Central memory CD4-positive, alpha-beta T cell (primary cell): Measurements from ENCODE around the gene ROBO2.

Experiments
- DNase-seq: peaks from one replicate; pipeline ENCODE4 v3.0.0; 2022

ROBO2 gene

DNA sequence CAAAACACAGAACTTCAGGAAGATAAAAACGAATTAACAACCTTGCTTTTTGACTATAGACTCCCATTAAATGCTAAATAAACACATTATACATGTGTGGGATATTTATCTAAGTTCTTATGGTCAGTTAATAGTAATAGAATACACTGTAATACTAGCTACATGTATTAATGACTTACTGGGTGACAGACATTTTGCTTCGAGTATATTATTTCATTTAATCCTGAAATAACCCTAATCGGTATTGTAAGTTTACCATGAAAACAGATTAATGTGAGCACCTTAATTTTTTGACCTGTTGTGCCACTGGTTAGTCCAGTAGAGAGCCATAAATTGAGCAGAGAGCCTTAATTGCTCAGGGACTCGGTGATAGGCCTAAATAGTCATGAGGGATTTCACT is 151.1 kb downstream of the ROBO2 start:
- no peak for DNase-seq

GRCh38 chr3:77191640-77192039 is 151.7 kb downstream of the ROBO2 start:
- no peak for DNase-seq

DNA sequence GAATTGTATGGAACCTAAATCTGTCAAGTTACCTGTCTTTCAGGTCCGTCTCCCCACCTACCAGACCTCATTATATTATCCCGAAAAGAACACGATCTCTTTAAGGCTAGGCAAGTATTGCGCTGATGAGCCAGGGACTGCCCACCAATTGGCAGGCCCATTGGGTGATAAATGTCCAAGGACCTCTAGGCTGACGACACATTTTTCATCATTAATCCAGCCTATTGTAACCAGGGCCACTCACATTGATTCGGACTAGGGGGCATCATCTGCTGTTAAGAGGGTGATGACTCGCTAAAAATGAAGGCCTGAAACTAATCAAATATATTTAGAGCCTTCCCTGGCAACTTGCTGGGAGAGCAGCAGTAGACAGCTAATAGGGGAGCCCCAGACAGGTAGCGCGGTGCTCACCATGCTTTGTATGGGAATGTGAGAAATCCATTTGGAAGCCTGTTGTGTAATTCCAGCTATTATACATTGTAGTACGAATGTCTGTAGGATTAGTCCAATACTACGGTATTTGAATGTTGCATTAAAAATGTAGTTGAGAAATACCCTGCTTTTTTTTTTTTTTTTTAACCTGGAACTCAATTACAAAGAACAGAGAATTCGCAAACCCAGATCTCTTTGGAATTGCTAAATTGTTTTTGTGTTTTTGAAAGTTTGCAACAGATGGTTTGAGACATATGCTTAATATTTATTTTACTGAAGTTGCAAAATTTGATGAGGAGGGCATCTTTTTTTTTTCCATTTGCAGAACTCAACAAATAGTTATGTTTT is 156.1 kb downstream of the ROBO2 start:
- no peak for DNase-seq

GRCh38 chr3:77197408-77197807 is 157.5 kb downstream of the ROBO2 start:
- no peak for DNase-seq

DNA sequence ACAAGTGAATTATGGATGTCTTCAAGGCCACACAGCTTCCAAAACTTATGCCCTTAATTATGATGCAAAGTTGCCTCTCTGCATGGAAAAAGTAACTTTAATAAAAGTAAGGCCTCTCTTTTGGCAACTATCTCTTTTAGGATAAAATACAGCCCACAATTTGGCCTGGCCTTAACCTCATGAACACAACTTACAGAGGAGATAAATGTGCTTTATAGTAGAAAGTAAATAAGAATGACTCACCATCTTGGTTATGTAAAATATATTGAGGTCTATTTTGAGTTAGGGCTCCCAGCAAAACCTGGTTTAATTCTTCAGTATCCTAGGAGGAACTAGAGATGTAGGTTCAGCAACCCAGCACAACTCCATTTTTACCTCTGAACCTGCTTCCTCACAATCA is 164.0 kb downstream of the ROBO2 start:
- DNase-seq = no peak

DNA sequence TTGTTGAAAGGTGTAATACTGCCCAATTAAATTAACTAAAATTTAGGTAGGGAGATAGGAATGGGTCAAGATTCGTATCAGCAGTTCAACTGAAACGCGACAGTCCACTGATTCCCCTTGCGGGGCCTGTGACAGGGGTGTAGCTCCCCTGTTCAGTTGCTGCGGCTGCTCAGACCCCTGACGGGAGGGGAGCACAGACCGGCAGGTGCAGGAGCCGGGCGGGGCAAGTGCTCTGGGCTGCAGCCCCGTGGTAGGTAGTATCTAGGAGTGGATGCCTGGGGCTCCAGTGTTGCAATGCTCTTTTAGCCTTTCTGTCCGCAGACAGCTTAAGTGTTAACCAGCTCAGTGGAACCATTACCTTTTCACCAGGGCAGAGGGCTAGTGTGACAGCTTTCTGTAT is 164.9 kb downstream of the ROBO2 start:
- DNase-seq = no peak

GRCh38 chr3:77207753-77208152 is 167.9 kb downstream of the ROBO2 start:
- no peak for DNase-seq

- no peak for DNase-seq
These were observed 182.8 kb downstream of the ROBO2 start for GRCh38 chr3:77222701-77223100.

GRCh38 chr3:77227567-77227966 is 187.7 kb downstream of the ROBO2 start:
- DNase-seq = no peak

GRCh38 chr3:77232557-77232956 is 192.7 kb downstream of the ROBO2 start:
- no peak for DNase-seq

- no peak for DNase-seq
These were observed 194.1 kb downstream of the ROBO2 start for GRCh38 chr3:77234004-77234403.

DNA sequence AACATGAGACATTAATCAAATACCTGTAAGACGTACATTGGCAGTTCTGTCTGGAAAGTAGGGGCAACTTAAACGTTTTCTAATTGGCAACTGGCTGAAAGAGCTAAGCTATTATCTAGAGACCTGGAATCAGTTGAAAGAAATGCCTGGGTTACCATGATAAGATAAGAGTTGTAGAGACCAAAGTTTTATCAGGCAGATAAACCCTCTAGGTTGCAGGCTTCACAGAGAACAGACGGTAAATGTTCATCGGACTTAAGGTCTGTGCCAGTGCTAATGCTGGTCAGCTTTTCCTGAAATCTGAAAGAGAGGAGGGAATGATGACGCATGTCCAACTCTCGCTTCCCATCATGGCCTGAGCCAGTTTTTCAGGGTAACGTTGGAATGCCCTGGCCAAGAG is 196.2 kb downstream of the ROBO2 start:
- DNase-seq = no peak

DNA sequence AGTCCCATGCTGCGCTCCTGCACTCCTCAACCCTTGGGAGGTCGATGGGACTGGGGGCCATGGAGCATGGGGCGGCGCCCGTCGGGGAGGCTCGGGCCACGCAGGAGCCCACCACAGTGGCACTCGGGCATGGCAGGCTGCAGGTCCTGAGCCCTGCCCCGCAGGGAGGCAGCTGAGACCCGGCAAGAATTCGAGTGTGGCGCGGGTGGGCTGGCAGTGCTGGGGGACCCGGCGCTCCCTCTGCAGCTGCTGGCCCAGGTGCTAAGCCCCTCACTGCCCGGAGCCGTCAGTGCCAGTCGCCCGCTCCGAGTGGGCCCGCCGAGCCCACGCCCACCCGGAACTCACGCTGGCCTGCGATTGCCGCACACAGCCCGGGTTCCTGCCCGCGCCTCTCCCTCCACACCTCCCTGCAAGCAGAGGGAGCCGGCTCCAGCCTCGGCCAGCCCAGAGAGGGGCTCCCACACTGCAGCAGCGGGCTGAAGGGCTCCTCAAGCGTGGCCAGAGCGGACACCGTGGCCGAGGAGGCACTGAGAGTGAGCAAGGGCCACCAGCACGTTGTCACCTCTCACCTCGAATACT is 200.3 kb downstream of the ROBO2 start:
- no peak for DNase-seq

- DNase-seq = no peak
These were observed 202.5 kb downstream of the ROBO2 start for GRCh38 chr3:77242371-77242770.

- DNase-seq = no peak
These were observed 205.1 kb downstream of the ROBO2 start for GRCh38 chr3:77244981-77245380.

DNA sequence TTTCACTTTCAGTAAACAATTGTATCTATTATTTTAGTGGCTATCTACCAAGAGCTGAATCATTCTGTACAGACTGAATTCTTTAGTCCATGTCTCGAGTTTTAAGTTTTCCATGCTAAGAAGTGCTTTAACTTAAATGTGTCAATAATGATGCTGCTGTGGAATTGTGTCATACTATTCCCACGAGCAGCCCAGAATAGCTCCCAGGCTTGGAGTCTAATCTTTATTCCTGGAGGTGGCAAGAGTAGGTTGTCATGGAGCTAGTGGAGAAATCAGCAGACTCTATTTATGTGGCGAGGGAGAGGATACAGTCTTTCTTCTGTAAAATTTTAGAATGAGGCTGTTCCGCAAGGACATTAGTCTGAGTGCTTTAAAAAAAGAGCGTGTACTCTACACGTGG is 207.2 kb downstream of the ROBO2 start:
- DNase-seq = no peak

DNA sequence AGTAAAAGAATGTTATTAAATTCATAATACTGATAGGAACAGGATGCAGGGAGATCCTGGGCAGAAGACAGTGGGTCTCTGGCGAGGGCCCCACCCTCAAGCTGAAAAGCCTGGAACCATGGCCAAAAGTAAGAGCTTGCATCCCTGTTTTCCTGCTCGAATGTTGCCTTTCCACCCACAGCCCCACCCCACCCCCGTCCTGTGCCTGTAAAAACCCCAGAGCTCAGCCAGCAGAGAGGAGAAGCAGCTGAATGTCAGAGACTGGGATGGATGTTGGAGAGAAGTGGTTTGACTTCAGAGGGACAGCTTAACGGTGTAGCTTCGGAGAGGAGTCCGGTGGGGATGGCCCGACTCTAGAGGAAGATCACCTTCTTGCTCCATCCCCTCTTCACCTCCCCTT is 207.9 kb downstream of the ROBO2 start:
- no peak for DNase-seq

- no peak for DNase-seq
These were observed 208.5 kb downstream of the ROBO2 start for GRCh38 chr3:77248420-77248819.

GRCh38 chr3:77251136-77251535 is 211.2 kb downstream of the ROBO2 start:
- no peak for DNase-seq

DNA sequence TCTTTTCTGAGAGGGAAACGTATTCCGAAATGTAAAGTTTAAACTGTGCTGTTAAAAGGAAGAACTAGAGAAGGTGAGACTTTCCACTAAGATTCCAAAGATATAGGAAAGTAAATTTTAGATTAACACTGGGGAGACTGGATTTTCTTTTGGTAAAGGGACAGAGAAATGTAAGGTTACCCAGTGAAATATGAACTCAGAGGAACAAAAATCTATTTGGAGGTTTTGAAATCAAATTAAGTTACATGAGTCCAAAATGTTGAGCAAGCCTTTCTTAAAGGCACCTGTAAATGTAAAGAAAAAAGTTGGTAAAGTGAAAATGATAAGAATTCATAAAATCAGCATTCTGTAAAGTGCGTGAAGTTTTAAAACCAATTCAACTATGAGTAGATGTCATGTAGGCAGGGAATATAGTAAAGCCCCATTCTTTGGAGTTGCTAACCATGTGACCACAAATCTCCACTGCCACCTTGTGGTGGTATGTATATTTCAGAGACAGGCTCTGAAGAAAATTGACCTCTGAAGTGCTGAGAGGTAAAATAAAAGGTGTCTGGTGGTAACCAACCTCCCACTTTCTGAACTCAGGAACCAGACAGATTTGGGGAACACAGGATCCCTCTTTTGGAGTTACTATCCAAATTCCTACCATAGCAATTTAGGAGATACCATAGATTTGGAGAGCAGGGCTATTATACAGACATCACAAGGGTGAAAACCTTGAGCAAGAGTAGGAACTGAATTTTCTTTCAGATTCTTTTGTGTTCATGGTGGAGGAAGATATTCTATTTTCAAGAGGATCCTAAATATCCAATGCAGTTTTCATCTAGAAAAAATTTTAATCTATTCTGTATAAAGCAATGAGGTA is 215.3 kb downstream of the ROBO2 start:
- no peak for DNase-seq

DNA sequence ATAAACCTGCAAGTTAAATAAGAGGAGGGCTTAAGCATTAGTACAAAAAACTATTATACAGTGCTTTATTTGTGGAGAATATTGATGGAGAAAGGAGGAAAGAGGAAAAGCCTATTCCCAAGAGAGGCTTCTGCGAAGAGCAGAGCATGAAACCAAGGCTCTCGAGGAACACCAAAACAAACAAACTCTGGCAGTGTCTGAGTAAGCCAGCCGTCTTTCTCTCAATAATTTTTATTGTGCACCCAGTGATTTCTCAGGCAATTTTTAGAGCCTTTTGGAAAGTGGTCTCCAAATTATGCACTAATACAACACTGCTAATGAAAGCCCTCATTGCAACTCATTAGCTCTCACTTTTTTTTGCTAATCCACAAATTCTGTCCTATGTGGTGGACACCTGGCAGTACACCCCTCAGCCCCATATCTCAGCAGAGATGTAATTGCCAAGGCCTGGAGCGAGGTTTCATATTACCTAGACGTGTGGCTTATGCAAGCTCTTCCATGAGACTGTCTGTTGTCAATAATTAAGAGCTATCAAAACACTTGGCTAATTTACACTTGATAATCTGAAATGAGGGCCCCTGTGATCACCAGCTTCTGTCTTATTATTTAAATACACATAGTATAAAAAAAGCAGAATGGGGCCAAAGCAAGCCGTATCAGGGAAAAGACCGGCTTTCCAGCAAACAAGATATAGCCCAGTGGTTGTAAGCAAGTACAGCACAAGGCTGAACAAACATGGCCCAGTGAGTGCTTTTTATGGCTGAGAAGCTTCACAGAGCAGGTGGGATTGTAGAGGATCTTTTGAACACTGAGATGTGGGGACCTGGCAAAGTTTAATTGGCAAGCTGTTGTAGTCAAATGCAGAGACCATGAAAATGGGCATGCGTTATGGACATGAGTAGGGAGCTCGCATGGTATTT is 216.9 kb downstream of the ROBO2 start:
- no peak for DNase-seq

DNA sequence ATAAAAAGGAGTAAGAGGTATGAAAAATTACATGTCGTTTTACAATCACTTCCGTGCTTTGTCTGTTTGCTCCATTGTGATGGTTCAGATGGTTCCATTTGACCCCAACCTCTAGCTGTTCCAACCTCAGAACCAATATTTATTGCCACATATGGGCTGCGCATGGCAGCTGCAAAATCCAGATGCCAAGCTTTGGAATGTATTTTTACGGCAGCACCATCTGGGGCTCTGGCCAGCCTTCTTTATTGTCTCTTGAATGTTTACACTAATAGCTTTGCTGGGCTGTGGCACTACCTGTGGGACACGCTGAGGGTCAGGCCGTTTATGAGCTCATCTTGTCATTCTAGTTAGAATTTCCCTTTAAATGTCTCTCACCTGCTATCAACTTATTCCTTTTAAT is 219.8 kb downstream of the ROBO2 start:
- no peak for DNase-seq

DNA sequence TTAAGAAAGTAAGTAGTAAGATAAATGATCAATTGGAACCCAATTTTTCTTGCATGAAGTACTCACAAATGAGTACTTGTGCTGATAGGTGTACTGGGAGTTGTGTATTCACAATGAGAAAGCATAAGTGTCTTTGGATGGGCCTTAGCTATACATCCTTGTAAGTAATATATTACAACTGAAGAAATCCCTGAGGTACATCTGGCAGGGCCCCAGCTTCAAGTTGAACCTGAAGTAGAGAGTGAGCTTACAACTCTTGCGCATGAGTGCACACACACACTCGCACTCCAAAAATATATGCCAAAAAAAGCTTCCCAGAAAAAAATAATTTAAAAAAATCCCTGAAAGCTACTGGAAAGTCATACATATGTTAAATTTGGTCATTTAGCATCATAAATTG is 222.5 kb downstream of the ROBO2 start:
- DNase-seq = no peak
